IMR-90 (cell line): ENCODE measurements around the gene RNF213. TPM values are rescaled to one million over a fixed set of nuclear protein-coding genes. Genes with fewer than 3 reads are reported as not detected.

Experiments used
- ATAC-seq: fragments of 200-7000 bp; cut with Tn5 transposase; 2 replicates; pipeline ENCODE4 v1.9.1; 2020; ENCODE audit warnings: low read depth, mild to moderate bottlenecking, moderate library complexity
- BruUV-seq: library from RNA; stranded (reverse); fragments of 400-500 nt; replicated peaks from 2 replicates; lab custom pipeline; 2021; lab: Mats Ljungman, UMichigan
- CTCF ChIA-PET: fragments of 300-600 bp; formaldehyde crosslinking; extraction: SDS; loops from one replicate; lab custom pipeline; 2021; ENCODE audit warnings: antibody characterized with exemption; lab: Yijun Ruan, JAX
- POLR2A ChIA-PET: fragments of 300-600 bp; sonication (Branson Sonifier 250); formaldehyde crosslinking; loops from one replicate; lab custom pipeline; 2022; ENCODE audit warnings: antibody characterized with exemption; ENCODE audit not compliant: unreplicated experiment; lab: Charles Lee
- DNase-seq: peaks from one replicate; pipeline ENCODE4 v3.0.0; 2013
- H2AFZ ChIP-seq: replicated peaks from 2 replicates; pipeline ENCODE3; 2013; ENCODE audit warnings: low read length, mild to moderate bottlenecking; ENCODE audit not compliant: poor library complexity
- H2AK5ac ChIP-seq: 2 replicates; pipeline ENCODE4 v1.6.1; 2013; ENCODE audit warnings: low read depth, low read length, inconsistent platforms
- H2AK9ac ChIP-seq: replicated peaks from 2 replicates; pipeline ENCODE3; 2013; ENCODE audit warnings: mild to moderate bottlenecking, low read depth, low read length, moderate library complexity; ENCODE audit not compliant: poor library complexity
- H2BK120ac ChIP-seq: 2 replicates; pipeline ENCODE4 v1.6.1; 2013; ENCODE audit warnings: low read depth, low read length, inconsistent platforms
- H2BK15ac ChIP-seq: 3 replicates; pipeline ENCODE4 v1.6.1; 2013; ENCODE audit warnings: low read depth, low read length, inconsistent platforms
- H2BK20ac ChIP-seq: 2 replicates; pipeline ENCODE4 v1.6.1; 2013; ENCODE audit warnings: low read depth, mild to moderate bottlenecking, inconsistent platforms, low read length, moderate library complexity
- H2BK5ac ChIP-seq: 2 replicates; pipeline ENCODE4 v1.6.1; 2013; ENCODE audit warnings: mild to moderate bottlenecking, low read depth, low read length, inconsistent platforms; ENCODE audit not compliant: poor library complexity, severe bottlenecking
- H3K14ac ChIP-seq: replicated peaks from 2 replicates; pipeline ENCODE4 v1.6.1; 2013; ENCODE audit warnings: low read depth, low read length, inconsistent platforms
- H3K18ac ChIP-seq: 2 replicates; pipeline ENCODE4 v1.6.1; 2013; ENCODE audit warnings: low read depth, low read length, control low read depth
- H3K23ac ChIP-seq: 2 replicates; pipeline ENCODE4 v1.6.1; 2013; ENCODE audit warnings: low read depth, low read length, inconsistent platforms
- H3K27ac ChIP-seq: 2 replicates; pipeline ENCODE4 v1.5.1; 2013; ENCODE audit warnings: mild to moderate bottlenecking, control low read depth, low read length; ENCODE audit not compliant: insufficient read depth
- H3K27me3 ChIP-seq: 2 replicates; pipeline ENCODE4 v1.6.1; 2013; ENCODE audit warnings: low read length; ENCODE audit not compliant: control insufficient read depth, insufficient read depth
- H3K36me3 ChIP-seq: 2 replicates; pipeline ENCODE4 v1.6.1; 2013; ENCODE audit warnings: low read length, mixed read lengths; ENCODE audit not compliant: control insufficient read depth, insufficient read depth
- H3K4ac ChIP-seq: 2 replicates; pipeline ENCODE4 v1.6.1; 2013; ENCODE audit warnings: low read depth, low read length, inconsistent platforms
- H3K4me1 ChIP-seq: 2 replicates; pipeline ENCODE4 v1.6.1; 2013; ENCODE audit warnings: low read length, mixed read lengths; ENCODE audit not compliant: control insufficient read depth, insufficient read depth
- H3K4me2 ChIP-seq: 2 replicates; pipeline ENCODE4 v1.6.1; 2013; ENCODE audit warnings: low read depth, mild to moderate bottlenecking, control low read depth, low read length, moderate library complexity
- H3K4me3 ChIP-seq: 2 replicates; pipeline ENCODE4 v1.5.1; 2013; ENCODE audit warnings: low read depth, mild to moderate bottlenecking, control low read depth, low read length, moderate library complexity; ENCODE audit not compliant: insufficient read depth
- H3K56ac ChIP-seq: 2 replicates; pipeline ENCODE4 v1.6.1; 2013; ENCODE audit warnings: low read length, inconsistent platforms; ENCODE audit not compliant: insufficient read depth; ENCODE audit errors: extremely low read depth
- H3K79me1 ChIP-seq, 2 experiments: 2 replicates each; pipeline ENCODE4 v1.6.1; 2013; ENCODE audit warnings: low read length in 2 of 2, inconsistent platforms in 1 of 2, low read depth in 1 of 2
- H3K9ac ChIP-seq: 2 replicates; pipeline ENCODE4 v1.6.1; 2013; ENCODE audit warnings: low read depth, low read length, control low read depth
- H3K9me1 ChIP-seq: 2 replicates; pipeline ENCODE4 v1.6.1; 2013; ENCODE audit warnings: low read length, inconsistent platforms; ENCODE audit not compliant: insufficient read depth
- H3K9me3 ChIP-seq: 2 replicates; pipeline ENCODE4 v1.6.1; 2013; ENCODE audit warnings: low read length; ENCODE audit not compliant: control insufficient read depth, insufficient read depth
- H4K20me1 ChIP-seq: 2 replicates; pipeline ENCODE4 v1.6.1; 2013; ENCODE audit warnings: low read length, inconsistent platforms; ENCODE audit not compliant: insufficient read depth
- H4K5ac ChIP-seq: 2 replicates; pipeline ENCODE4 v1.6.1; 2013; ENCODE audit warnings: mild to moderate bottlenecking, low read depth, low read length, control low read depth
- H4K8ac ChIP-seq, 2 experiments: 2 replicates each; pipeline ENCODE4 v1.6.1; 2013; ENCODE audit warnings: low read depth in 2 of 2, low read length in 2 of 2, control low read depth in 1 of 2, inconsistent platforms in 1 of 2
- H4K91ac ChIP-seq: 2 replicates; pipeline ENCODE4 v1.6.1; 2013; ENCODE audit warnings: low read depth, low read length, inconsistent platforms; ENCODE audit not compliant: insufficient read depth
- BHLHE40 ChIP-seq: fragments of 150-350 bp; IDR thresholded peaks from 2 replicates; pipeline ENCODE4 v1.6.1; 2016; ENCODE audit warnings: mild to moderate bottlenecking, low read depth, low read length
- CTCF ChIP-seq: conservative IDR thresholded peaks from 2 replicates; pipeline ENCODE4 v1.5.1; 2012; ENCODE audit warnings: mild to moderate bottlenecking, low read depth, low read length, improper control_type of control experiment
- FOS ChIP-seq: fragments of 150-350 bp; IDR thresholded peaks from 2 replicates; pipeline ENCODE4 v1.6.1; 2016; ENCODE audit warnings: low read depth, low read length
- MAFK ChIP-seq: IDR thresholded peaks from 2 replicates; pipeline ENCODE4 v1.6.1; 2012; ENCODE audit warnings: low read depth, low read length, improper control_type of control experiment
- MXI1 ChIP-seq: IDR thresholded peaks from 2 replicates; pipeline ENCODE4 v1.6.1; 2012; ENCODE audit warnings: low read depth, mild to moderate bottlenecking, low read length, moderate library complexity, borderline replicate concordance
- RFX5 ChIP-seq: IDR thresholded peaks from 2 replicates; pipeline ENCODE4 v1.8.0; 2012; ENCODE audit warnings: low read depth, mild to moderate bottlenecking, low read length, moderate library complexity
- SMC3 ChIP-seq: fragments of 150-350 bp; IDR thresholded peaks from 2 replicates; pipeline ENCODE4 v1.6.1; 2016; ENCODE audit warnings: low read depth, mild to moderate bottlenecking, antibody characterized with exemption, low read length, moderate library complexity
- WGBS, 2 experiments: methylation state at CpG; one replicate each; pipeline versions ENCODE4 v1.1.5 to v1.1.7; 2013; ENCODE audit warnings: missing lambda C conversion rate in 2 of 2; ENCODE audit not compliant: insufficient read length in 1 of 2; ENCODE audit errors: extremely low coverage in 2 of 2; 5-methylcytosine and 5-hydroxymethylcytosine counted together
- dilution Hi-C: fragments of 300-500 bp; cut with HindIII; formaldehyde crosslinking; loops from one replicate; pipeline ENCODE4 v1.14.3; 2018; ENCODE audit warnings: low sequenced_read_pairs; ENCODE audit not compliant: unreplicated experiment
- in situ Hi-C: fragments of 300-500 bp; cut with MboI; formaldehyde crosslinking; loops from 3 replicates; pipeline ENCODE4 v1.14.3; 2019; ENCODE audit warnings: low sequenced_read_pairs, inconsistent platforms, mixed read lengths
- intact Hi-C: fragments of 100-400 bp; cut with micrococcal nuclease; formaldehyde crosslinking; loops from 2 replicates; pipeline ENCODE4 v1.10.0; 2022
- polyA plus RNA-seq, 3 experiments: library from polyadenylated mRNA; depleted of rRNA; stranded (reverse); fragments of >200 nt; gene quantifications; 2 replicates each; pipeline ENCODE4 v1.2.3, GENCODE V29; 2012; ENCODE audit warnings: low replicate concordance in 1 of 3
- total RNA-seq: library from RNA; depleted of rRNA; stranded (reverse); fragments of >200 nt; gene quantifications from 2 replicates; pipeline ENCODE4 v1.2.3, GENCODE V29; 2012
- TF ChIP-seq, protein P1 (sequence below): fragments of 150-350 bp; IDR thresholded peaks from 2 replicates; pipeline ENCODE4 v1.6.1; 2017; ENCODE audit warnings: mild to moderate bottlenecking, antibody characterized with exemption, low read length, low read depth

Gene RNF213
- total and polyA plus RNA-seq, 2 of the 4 experiments (the other 2 are of a cell fraction), result 23.4 to 36.0 TPM

DNA sequence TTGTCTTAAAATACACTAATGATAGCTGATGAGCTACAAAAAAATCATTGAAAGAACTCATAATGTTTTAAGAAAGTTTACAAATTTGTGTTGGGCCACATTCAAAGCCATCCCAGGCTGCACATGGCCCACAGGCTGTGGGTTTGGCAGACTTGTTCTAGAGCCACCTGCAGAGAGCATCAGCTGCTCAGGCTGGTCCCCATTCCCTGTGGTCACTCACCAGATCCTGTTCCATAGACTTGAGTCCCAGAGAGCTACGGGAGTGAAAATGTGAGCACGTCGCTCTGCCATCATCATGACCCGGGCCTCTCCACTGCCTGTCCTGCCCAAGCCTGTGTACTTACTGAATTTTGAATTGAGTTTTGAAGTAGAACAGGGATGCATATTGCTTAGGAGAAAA lies 33.5 kb upstream of the RNF213 start:
- H2BK5ac ChIP-seq, result no peak overlapping the region
- no peak overlapping the region for H2AK5ac ChIP-seq
- no TSS peak for BruUV-seq
- ChIA-PET CTCF (no interaction called here), POLR2A (no interaction called here)
- no peak overlapping the region for H3K18ac ChIP-seq
- no peak overlapping the region for H3K4ac ChIP-seq
- H3K56ac ChIP-seq, result no peak overlapping the region
- no peak overlapping the region for H4K8ac ChIP-seq
- 100% methylated on average over 3 of the region's 4 CpGs; no CpG with 5 or more reads in 1 of the 2 experiments for WGBS, 2 experiments
- H4K5ac ChIP-seq, result no peak overlapping the region
- H3K9ac ChIP-seq, result no peak overlapping the region
- H2BK120ac ChIP-seq, result no peak overlapping the region
- no peak overlapping the region for H3K4me3 ChIP-seq
- intact Hi-C loops, result no loop called here
- H3K9me1 ChIP-seq, result peaks cover 7% of the 10 kb centered on the region
- no peak overlapping the region for H2BK20ac ChIP-seq
- no peak for DNase-seq
- H3K27ac ChIP-seq, result no peak overlapping the region
- TF ChIP-seq MAFK (no peak), FOS (no peak), RFX5 (no peak), MXI1 (no peak), SMC3 (no peak), BHLHE40 (no peak), CTCF (no peak)
- TF ChIP-seq, protein P1, sequence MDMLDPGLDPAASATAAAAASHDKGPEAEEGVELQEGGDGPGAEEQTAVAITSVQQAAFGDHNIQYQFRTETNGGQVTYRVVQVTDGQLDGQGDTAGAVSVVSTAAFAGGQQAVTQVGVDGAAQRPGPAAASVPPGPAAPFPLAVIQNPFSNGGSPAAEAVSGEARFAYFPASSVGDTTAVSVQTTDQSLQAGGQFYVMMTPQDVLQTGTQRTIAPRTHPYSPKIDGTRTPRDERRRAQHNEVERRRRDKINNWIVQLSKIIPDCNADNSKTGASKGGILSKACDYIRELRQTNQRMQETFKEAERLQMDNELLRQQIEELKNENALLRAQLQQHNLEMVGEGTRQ, result no peak
- no peaks in the 10 kb centered on the region for H3K27me3 ChIP-seq
- no peak overlapping the region for H2AFZ ChIP-seq
- no peak overlapping the region for H4K91ac ChIP-seq
- no peaks in the 10 kb centered on the region for H3K4me1 ChIP-seq
- H2AK9ac ChIP-seq, result no peak overlapping the region
- no peak for ATAC-seq
- dilution Hi-C loops, result no loop called here
- no peaks in the 10 kb centered on the region for H4K20me1 ChIP-seq
- peaks cover 0 to 18% of the 10 kb centered on the region in 2 experiments; a peak in 2 of 4 replicates for H3K79me1 ChIP-seq
- no peak overlapping the region for H3K14ac ChIP-seq
- peaks cover 33% of the 10 kb centered on the region for H3K36me3 ChIP-seq
- peaks cover 1% of the 10 kb centered on the region; the same call in 1 of the 2 replicates for H3K9me3 ChIP-seq
- H3K4me2 ChIP-seq, result no peak overlapping the region
- no peak overlapping the region for H2BK15ac ChIP-seq
- in situ Hi-C loops, result no loop called here
- H3K23ac ChIP-seq, result no peak overlapping the region
